ENCODE results near the gene GMPR2. TPM values are rescaled to one million over a fixed set of nuclear protein-coding genes. Genes with fewer than 3 reads are reported as not detected.
A peak's percentile ranks its signal among the peaks of the same experiment; 100 is the strongest.

The GMPR2 gene
- total and polyA plus RNA-seq, 2 of the 13 experiments (the other 11 are each of a cell fraction or from before 2014, with no cell fraction given) = 210 to 273 TPM

- TF ChIP-seq AKNA (CRISPR knock-in tag; IDR thresholded peaks at IDR 0.05; ENCODE audit: borderline replicate concordance) (no peak), MYPOP (CRISPR knock-in tag; IDR thresholded peaks at IDR 0.05) (no peak), RERE (CRISPR knock-in tag; IDR thresholded peaks at IDR 0.05; ENCODE audit: low read depth) (no peak), NFE2L1 (CRISPR knock-in tag; IDR thresholded peaks at IDR 0.05; ENCODE audit: borderline replicate concordance) (no peak), ZNF883 (CRISPR knock-in tag; IDR thresholded peaks at IDR 0.05; ENCODE audit: not compliant biosample characterization) (peak; percentile 62), ZXDC (CRISPR knock-in tag; IDR thresholded peaks at IDR 0.05) (no peak), ZNF12 (CRISPR knock-in tag; IDR thresholded peaks at IDR 0.05) (no peak)
Measured at GRCh38 chr14:24262821-24263733, 30.3 kb downstream of the GMPR2 start, which contains the start of gene TGM1 (continued).
